ENCODE results near the gene SCYL3. TPM values are rescaled to one million over a fixed set of nuclear protein-coding genes. Genes with fewer than 3 reads are reported as not detected.

SCYL3 gene
- total RNA-seq, 1 experiment from 2014 or later: 7.6 TPM

DNA sequence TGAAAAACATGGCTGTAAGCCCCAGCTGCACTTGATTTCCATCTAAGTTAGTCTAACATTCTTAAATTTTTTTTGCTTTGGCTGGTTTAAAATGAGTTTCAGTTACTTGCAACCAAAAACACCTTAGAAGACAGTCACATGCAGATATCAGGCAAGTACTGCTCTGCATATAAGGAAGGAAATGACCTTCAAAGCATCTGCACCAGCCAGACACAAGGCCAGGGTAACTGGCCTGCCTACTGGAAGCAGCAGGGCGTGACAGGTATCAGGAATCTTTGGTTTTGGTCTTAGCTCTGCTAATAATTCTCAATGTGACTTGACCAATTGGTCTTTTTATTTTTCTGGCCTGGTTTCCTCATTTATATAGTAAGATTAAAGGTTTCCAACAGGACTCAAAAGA, 33.5 kb downstream of the SCYL3 start:
- ATAC-seq (no peak), DNase-seq (ENCODE audit: low read depth, low spot score) (no peak)
- RAD21 ChIA-PET (ENCODE audit: low non-redundant PET in 1 of 2, low total read pairs in 2 of 2, uncharacterized antibody in 2 of 2, unreplicated experiment in 2 of 2): no interaction called here
- peaks cover 36 to 40% of the 10 kb centered on the region in 2 experiments for H3K36me3 ChIP-seq (ENCODE audit: control insufficient read depth in 1 of 2, insufficient read depth in 2 of 2, low read length in 2 of 2)
- H3K9me3 ChIP-seq (ENCODE audit: control insufficient read depth in 1 of 2, insufficient read depth in 1 of 2, low read depth in 1 of 2, low read length in 2 of 2): no peaks in the 10 kb centered on the region
- no peak overlapping the region for H2AFZ ChIP-seq (ENCODE audit: low read depth, low read length, poor library complexity, severe bottlenecking)
- H3K4me2 ChIP-seq (ENCODE audit: low read length): no peak overlapping the region
- no peaks in the 10 kb centered on the region for H3K9me2 ChIP-seq (ENCODE audit: insufficient read depth)
- no peaks in the 10 kb centered on the region for H3K27me3 ChIP-seq (ENCODE audit: insufficient read depth, low read length)
- H3K9ac ChIP-seq (ENCODE audit: low read length): no peak overlapping the region
- H3K79me2 ChIP-seq (ENCODE audit: insufficient read depth, low read length): no peaks in the 10 kb centered on the region
- H4K20me1 ChIP-seq (ENCODE audit: insufficient read depth): no peaks in the 10 kb centered on the region
- POLR2A ChIA-PET: no interaction called here
- H3K4me3 ChIP-seq (replicated peaks in 1 of 2; ENCODE audit: low read depth in 1 of 2, low read length in 2 of 2): no peak overlapping the region
- TF ChIP-seq, protein P1, sequence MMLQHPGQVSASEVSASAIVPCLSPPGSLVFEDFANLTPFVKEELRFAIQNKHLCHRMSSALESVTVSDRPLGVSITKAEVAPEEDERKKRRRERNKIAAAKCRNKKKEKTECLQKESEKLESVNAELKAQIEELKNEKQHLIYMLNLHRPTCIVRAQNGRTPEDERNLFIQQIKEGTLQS (IDR thresholded peaks at IDR 0.05): no peak
- TF ChIP-seq SP1 (IDR thresholded peaks at IDR 0.05; ENCODE audit: low read depth) (no peak), EGR1 (IDR thresholded peaks at IDR 0.05; ENCODE audit: low read depth) (no peak), ZNF274 (IDR thresholded peaks at IDR 0.05; ENCODE audit: low read depth, low read length) (no peak), YY1 (IDR thresholded peaks at IDR 0.05; ENCODE audit: extremely low read depth, insufficient replicate concordance, low read depth, low read length) (no peak), TCF7L2 (IDR thresholded peaks at IDR 0.05; ENCODE audit: borderline replicate concordance, extremely low read depth, insufficient read depth, insufficient read length) (no peak), CEBPB (IDR thresholded peaks at IDR 0.05; ENCODE audit: low read depth) (no peak), POLR2A (IDR thresholded peaks at IDR 0.05; ENCODE audit: borderline replicate concordance, extremely low read depth, insufficient read depth, insufficient read length) (no peak), ZFX (IDR thresholded peaks at IDR 0.05) (no peak), ZBTB33 (IDR thresholded peaks at IDR 0.05; ENCODE audit: extremely low read depth, insufficient replicate concordance, low read length) (no peak), SIN3A (IDR thresholded peaks at IDR 0.05; ENCODE audit: low read depth) (no peak)
- intact Hi-C loops (cut with micrococcal nuclease): no loop called here
- CTCF ChIA-PET: no interaction called here
- no peaks in the 10 kb centered on the region for H3K4me1 ChIP-seq (ENCODE audit: control insufficient read depth in 1 of 2, insufficient read depth in 2 of 2, low read length in 2 of 2)
- no TSS peak for BruUV-seq (replicated peaks)
- H3K27ac ChIP-seq (ENCODE audit: low read depth, low read length): no peak overlapping the region
